Ascending aorta (tissue), 2 donors: ENCODE measurements around the gene FAM234B. TPM values are rescaled to one million over a fixed set of nuclear protein-coding genes. Genes with fewer than 3 reads are reported as not detected.

Experiments used
- DNase-seq, 2 donors: peaks; one replicate each; pipeline ENCODE4 v3.0.0-alpha.2; 2019; ENCODE audit warnings: low spot score in 2 of 2
- H3K27ac ChIP-seq, 2 donors: fragments of 200-600 bp; sonication (generic); one replicate each; pipeline ENCODE4 v1.5.1; 2016 to 2017; ENCODE audit warnings: mild to moderate bottlenecking in 1 of 2
- H3K27me3 ChIP-seq: fragments of 200-600 bp; sonication (generic); one replicate; pipeline ENCODE4 v1.5.1; 2017
- H3K36me3 ChIP-seq, 2 donors: fragments of 200-600 bp; sonication (generic); one replicate each; pipeline ENCODE4 v1.5.1; 2016
- H3K4me1 ChIP-seq, 2 donors: fragments of 200-600 bp; sonication (generic); one replicate each; pipeline ENCODE4 v1.5.1; 2016 to 2017; ENCODE audit warnings: mild to moderate bottlenecking in 1 of 2
- H3K4me3 ChIP-seq, 2 donors: fragments of 200-600 bp; sonication (generic); one replicate each; pipeline ENCODE4 v1.5.1; 2016 to 2017; ENCODE audit warnings: mild to moderate bottlenecking in 1 of 2
- H3K9me3 ChIP-seq, 2 donors: fragments of 200-600 bp; sonication (generic); one replicate each; pipeline ENCODE4 v1.5.1; 2016
- CTCF ChIP-seq, 3 experiments: fragments of 200-600 bp in 2 of 3; fragments of 450-650 bp in 1 of 3; sonication (generic) in 2 of 3; IDR thresholded peaks; one replicate each; pipeline ENCODE4 v1.5.1; 2016 to 2019; ENCODE audit warnings: antibody characterized with exemption in 3 of 3, mild to moderate bottlenecking in 1 of 3, moderate library complexity in 1 of 3
- intact Hi-C: fragments of 100-400 bp; cut with DNase I; formaldehyde crosslinking; loops from one replicate; pipeline ENCODE4 v1.15.1; 2023
- total RNA-seq: library from RNA; depleted of rRNA; stranded (reverse); fragments of >200 nt; gene quantifications from one replicate; pipeline ENCODE4 v1.1.0, GENCODE V29; 2016

FAM234B gene
- total RNA-seq, 1 donor from 2014 or later, result 6.7 TPM

DNA sequence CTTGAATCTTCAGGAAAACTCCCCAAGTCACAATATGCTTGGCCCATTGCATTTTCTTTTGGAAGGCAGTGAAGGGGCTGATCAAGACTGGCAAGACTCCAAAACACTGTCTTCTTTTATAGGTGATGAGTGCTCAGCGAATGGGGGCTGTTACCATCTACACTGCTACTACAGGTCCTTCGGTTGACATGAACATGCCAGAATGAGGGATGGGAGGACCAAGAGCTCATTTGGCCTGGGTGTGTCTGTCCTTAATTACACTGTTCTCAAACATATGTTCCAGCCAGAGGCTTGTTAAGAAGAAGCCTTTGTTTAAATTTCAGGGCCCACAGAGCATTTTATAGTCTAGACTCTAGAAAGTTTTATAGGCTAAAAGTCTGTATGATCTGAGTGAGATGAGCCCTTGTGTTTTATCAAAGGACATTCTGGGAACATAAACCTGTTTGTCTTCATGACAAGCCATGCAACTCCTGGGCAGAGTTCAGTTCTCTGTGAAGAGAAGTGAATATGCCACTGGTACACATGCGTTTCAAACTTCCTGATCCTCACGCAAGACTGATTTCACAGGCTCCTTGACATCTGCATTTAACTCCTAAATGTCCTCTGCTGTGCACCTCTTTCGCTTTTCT, 4.7 kb upstream of the FAM234B start:
- no peak for DNase-seq
- H3K27ac ChIP-seq, result no peak overlapping the region
- TF ChIP-seq CTCF (IDR thresholded peaks at IDR 0.05), result no peak
- H3K4me3 ChIP-seq, result no peak overlapping the region
- H3K4me1 ChIP-seq, result peaks cover 0 to 2% of the 10 kb centered on the region in 2 donors
- intact Hi-C loops, result no loop called here
- no peaks in the 10 kb centered on the region for H3K9me3 ChIP-seq
- no peaks in the 10 kb centered on the region for H3K27me3 ChIP-seq
- H3K36me3 ChIP-seq, result no peaks in the 10 kb centered on the region

- H3K36me3 ChIP-seq, result no peaks in the 10 kb centered on the region
- H3K27me3 ChIP-seq, result no peaks in the 10 kb centered on the region
- no peaks in the 10 kb centered on the region for H3K9me3 ChIP-seq
- no peak overlapping the region for H3K4me3 ChIP-seq
- no peak overlapping the region for H3K27ac ChIP-seq
- peaks cover 0 to 8% of the 10 kb centered on the region in 2 donors for H3K4me1 ChIP-seq
- TF ChIP-seq CTCF (IDR thresholded peaks at IDR 0.05), result no peak
- intact Hi-C loops, result loop anchor here (5.0 kb wide), 1 partner anchor 156 kb away; the partner anchor contains the start of gene EMP1
- no peak for DNase-seq
These were observed 3.0 kb upstream of the FAM234B start for GRCh38 chr12:13041224-13041623.

- H3K4me3 ChIP-seq, result no peak overlapping the region
- H3K27me3 ChIP-seq, result no peaks in the 10 kb centered on the region
- H3K36me3 ChIP-seq, result no peaks in the 10 kb centered on the region
- no peak for DNase-seq
- TF ChIP-seq CTCF (IDR thresholded peaks at IDR 0.05), result no peak
- H3K4me1 ChIP-seq, result peaks cover 0 to 8% of the 10 kb centered on the region in 2 donors
- H3K27ac ChIP-seq, result no peak overlapping the region
- no peaks in the 10 kb centered on the region for H3K9me3 ChIP-seq
- intact Hi-C loops, result loop anchor here (5.0 kb wide), 1 partner anchor 155 kb away; the partner anchor contains the start of gene EMP1
These were observed 1.4 kb upstream of the FAM234B start for GRCh38 chr12:13042666-13043230.

DNA sequence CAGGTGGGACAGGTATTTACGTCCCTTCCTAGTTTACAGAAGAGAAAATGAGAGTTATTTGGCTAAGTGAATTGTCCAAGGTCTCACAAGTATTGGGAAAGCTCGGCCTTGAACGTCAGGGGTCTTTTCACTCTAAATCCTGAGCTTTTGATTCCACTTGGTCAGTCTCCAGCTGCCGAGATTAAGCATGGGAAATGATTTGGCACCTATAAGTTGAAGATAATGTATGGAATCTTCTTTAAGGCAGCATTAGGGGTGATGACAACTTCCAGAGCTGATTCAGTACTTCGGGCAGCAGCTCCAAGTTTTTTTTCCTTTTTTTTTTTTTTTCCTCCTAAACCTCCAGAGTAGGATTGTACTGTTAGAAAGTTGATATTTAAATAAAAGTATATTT, 722 bp downstream of the FAM234B start:
- peaks cover 0 to 6% of the 10 kb centered on the region in 2 donors for H3K4me1 ChIP-seq
- H3K4me3 ChIP-seq, result peak overlapping the region; percentile 90 to 97

GRCh38 chr12:13045816-13046215, 1.6 kb downstream of the FAM234B start:
- Histone ChIP-seq H3K9me3 (no peaks in the 10 kb centered on the region), H3K27me3 (no peaks in the 10 kb centered on the region), H3K27ac (no peak overlapping the region), H3K4me3 (no peak overlapping the region), H3K4me1 (peaks cover 0 to 6% of the 10 kb centered on the region in 2 donors), H3K36me3 (no peaks in the 10 kb centered on the region)
- intact Hi-C loops, result loop anchor here (2.0 kb wide), 2 partner anchors 21 to 51 kb away; no protein-coding TSS in a partner anchor
- DNase-seq, result no peak
- no peak for TF ChIP-seq CTCF (IDR thresholded peaks at IDR 0.05)

More for the DNA sequence above, 722 bp downstream of the FAM234B start:
- Histone ChIP-seq H3K9me3 (no peaks in the 10 kb centered on the region), H3K27ac (peak overlapping the region in 1 of 2 donors; percentile 61), H3K27me3 (no peaks in the 10 kb centered on the region), H3K36me3 (no peaks in the 10 kb centered on the region)
- TF ChIP-seq CTCF (IDR thresholded peaks at IDR 0.05), result no peak
- DNase-seq, result no peak
- intact Hi-C loops, result loop anchor here (1.0 to 5.0 kb wide), 4 partner anchors 20 to 152 kb away; partner anchors contain the start of genes EMP1 and HEBP1
